AG09309 (cell line): ENCODE measurements around the gene NRXN3.
"Not testable (repeated sequence)": the region's sequence is repeated elsewhere in the genome, so short reads cannot be mapped to it uniquely, and the experiment has no call there.

Experiments used
- DNase-seq: peaks from one replicate; pipeline ENCODE4 v3.0.0-alpha.2; 2010; ENCODE audit warnings: low read depth
- H3K4me3 ChIP-seq: 2 replicates; pipeline ENCODE4 v1.5.1; 2011; ENCODE audit warnings: mild to moderate bottlenecking, low read depth, low read length, moderate library complexity; ENCODE audit not compliant: control insufficient read depth
- CTCF ChIP-seq: IDR thresholded peaks from 2 replicates; pipeline ENCODE4 v1.5.1; 2011; ENCODE audit warnings: mild to moderate bottlenecking, low read depth, low read length, inconsistent platforms; ENCODE audit not compliant: insufficient read depth, control insufficient read depth; ENCODE audit errors: missing control alignments

The NRXN3 gene

GRCh38 chr14:78486621-78487020, 316.4 kb downstream of the NRXN3 start:
- H3K4me3 ChIP-seq: no peak overlapping the region
- DNase-seq: no peak
- TF ChIP-seq CTCF: no peak

GRCh38 chr14:78487573-78487972, 317.4 kb downstream of the NRXN3 start:
- not testable (repeated sequence) for H3K4me3 ChIP-seq, DNase-seq

GRCh38 chr14:78488938-78489337, 318.8 kb downstream of the NRXN3 start:
- DNase-seq: no peak
- H3K4me3 ChIP-seq: no peak overlapping the region
- no peak for TF ChIP-seq CTCF

GRCh38 chr14:78491048-78491447, 320.9 kb downstream of the NRXN3 start:
- H3K4me3 ChIP-seq: no peak overlapping the region
- no peak for DNase-seq
- no peak for TF ChIP-seq CTCF

- DNase-seq: no peak
- no peak for TF ChIP-seq CTCF
- H3K4me3 ChIP-seq: no peak overlapping the region
Observed at GRCh38 chr14:78498062-78498595, 328.0 kb downstream of the NRXN3 start.

- DNase-seq: no peak
- TF ChIP-seq CTCF: no peak
- no peak overlapping the region for H3K4me3 ChIP-seq
Observed at GRCh38 chr14:78501909-78502308, 331.7 kb downstream of the NRXN3 start.

- no peak for DNase-seq
- TF ChIP-seq CTCF: no peak
Observed at GRCh38 chr14:78508023-78508422, 337.9 kb downstream of the NRXN3 start.

More at GRCh38 chr14:78508023-78508422, 337.9 kb downstream of the NRXN3 start:
- no peak overlapping the region for H3K4me3 ChIP-seq
